Breast epithelium (tissue), 3 donors: Measurements from ENCODE around the gene PRDM11.

ENCODE experiments used
- CTCF ChIP-seq, 3 donors: fragments of 450-650 bp; IDR thresholded peaks; one replicate each; pipeline ENCODE4 v1.5.1; 2016 to 2017; ENCODE audit warnings: antibody characterized with exemption in 3 of 3, mild to moderate bottlenecking in 3 of 3, moderate library complexity in 3 of 3
- POLR2AphosphoS5 ChIP-seq, 3 donors: sonication (generic); formaldehyde crosslinking; IDR thresholded peaks; one replicate each; pipeline ENCODE4 v1.6.1; 2017; ENCODE audit warnings: antibody characterized with exemption in 3 of 3

GRCh38 chr11:45229401-45230020 lies 83.1 kb downstream of the PRDM11 start:
- no peak for TF ChIP-seq CTCF (IDR thresholded peaks at IDR 0.05)
- TF ChIP-seq POLR2AphosphoS5 (IDR thresholded peaks at IDR 0.05): no peak
